Measurements from ENCODE around the gene PSTK.

The PSTK gene

DNA sequence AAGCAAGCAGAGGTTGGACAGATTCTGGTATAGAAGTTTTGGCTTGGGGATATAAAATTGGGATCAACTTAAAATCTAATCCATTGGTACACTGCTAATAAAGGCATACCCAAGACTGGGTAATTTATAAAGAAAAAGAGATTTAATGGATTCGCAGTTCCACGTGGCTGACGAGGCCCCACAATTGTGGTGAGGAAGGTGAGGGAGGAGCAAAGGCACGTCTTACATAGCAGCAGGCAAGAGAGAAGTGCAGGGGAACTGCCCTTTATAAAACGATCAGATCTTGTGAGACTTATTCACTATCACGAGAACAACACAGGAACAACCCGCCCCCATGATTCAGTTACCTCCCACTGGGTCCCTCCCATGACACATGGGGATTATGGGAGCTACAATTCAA is 38.3 kb downstream of the PSTK start:
- in situ Hi-C loops (cut with MboI; ENCODE audit: low sequenced_read_pairs): no loop called here

DNA sequence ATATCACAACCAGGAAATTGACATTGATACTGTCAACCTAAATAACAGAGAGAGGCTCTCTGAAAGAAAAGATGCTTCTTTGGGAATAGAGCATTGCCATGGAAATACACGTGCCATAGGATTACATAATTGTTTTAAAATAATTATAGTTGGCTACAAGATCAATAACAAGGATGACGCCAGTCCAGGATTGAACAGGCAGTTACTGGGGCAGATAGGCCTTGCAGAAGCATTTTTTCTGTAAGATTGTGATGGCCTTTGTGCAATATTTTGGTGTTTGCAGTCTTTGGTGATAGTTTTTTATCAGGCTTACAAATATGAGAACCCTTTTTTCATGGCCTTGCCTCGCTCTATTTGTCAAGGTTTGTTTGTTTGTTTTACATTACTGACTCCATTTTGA is 39.1 kb downstream of the PSTK start:
- in situ Hi-C loops (cut with MboI; ENCODE audit: low sequenced_read_pairs): no loop called here

DNA sequence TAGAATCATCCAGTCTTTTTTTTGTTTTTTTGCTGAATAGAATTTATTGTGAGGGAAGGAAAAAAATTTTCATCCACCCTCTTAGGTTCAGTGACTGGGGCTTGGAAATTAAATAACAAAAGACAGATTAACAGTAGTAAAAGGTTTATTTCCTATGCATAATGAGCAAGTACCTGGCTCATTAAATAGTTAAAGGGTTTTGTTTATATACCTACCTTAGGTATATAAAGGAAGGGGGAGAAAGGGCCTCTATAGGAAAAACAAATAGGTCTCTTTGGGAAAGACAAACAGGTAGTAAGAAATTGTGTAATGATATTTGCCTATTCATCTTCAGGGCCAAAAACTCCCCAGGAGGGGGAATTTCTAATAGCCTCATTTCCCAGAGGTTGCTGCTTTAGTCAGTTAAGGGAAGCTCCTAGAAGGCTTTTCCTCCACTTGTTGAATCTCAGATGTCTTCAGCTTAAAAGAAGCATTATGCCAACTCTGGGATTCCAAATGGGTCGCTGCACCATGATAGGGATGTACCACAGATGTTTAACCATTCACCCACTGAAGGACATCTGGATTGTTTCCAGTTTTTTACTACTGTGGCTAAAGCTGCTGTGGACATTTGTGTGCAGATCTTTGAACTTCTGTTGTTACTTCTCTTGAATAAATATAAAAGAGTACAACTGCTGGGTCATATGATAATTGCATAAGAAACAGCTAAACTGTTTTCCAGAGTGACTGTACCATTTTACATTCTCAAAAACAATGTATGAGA is 39.9 kb downstream of the PSTK start:
- in situ Hi-C loops (cut with MboI; ENCODE audit: low sequenced_read_pairs): no loop called here

DNA sequence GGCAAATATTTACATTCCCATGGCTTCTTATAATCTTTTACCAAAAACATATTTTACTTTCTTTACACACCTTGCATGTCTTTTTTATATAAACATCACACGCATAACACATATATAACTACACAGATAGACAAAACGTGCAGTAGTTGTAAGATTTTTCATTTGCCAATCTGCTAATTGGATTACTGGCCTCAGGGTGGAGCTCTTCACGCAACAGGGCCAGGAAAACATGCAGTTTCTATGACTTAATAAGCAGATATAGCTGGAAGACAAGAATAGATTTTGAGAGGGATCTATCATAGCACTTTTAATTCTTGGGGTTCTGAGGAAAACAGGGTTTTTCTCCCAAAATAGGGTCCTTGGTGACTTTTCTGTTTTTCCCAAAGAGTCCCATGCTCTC is 41.3 kb downstream of the PSTK start:
- in situ Hi-C loops (cut with MboI; ENCODE audit: low sequenced_read_pairs): no loop called here

DNA sequence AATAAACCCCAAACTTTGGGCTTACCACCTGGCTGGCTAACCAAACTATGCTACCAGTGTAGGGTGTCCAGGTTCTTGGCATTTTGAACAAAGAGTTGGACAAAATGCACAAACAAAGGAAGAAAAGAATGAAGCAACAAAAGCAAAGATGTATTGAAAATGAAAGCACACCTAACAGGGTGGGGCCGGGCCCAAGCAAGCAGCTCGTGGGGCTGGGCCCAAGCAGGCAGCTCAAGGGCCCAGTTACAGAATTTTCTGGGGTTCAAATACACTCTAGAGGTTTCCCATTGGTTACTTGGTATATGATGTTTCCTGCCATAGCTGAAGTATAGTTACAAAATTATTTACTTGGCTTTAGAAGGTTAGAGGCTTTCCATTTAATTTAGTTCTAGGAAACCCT is 44.3 kb downstream of the PSTK start:
- in situ Hi-C loops (cut with MboI; ENCODE audit: low sequenced_read_pairs): no loop called here

DNA sequence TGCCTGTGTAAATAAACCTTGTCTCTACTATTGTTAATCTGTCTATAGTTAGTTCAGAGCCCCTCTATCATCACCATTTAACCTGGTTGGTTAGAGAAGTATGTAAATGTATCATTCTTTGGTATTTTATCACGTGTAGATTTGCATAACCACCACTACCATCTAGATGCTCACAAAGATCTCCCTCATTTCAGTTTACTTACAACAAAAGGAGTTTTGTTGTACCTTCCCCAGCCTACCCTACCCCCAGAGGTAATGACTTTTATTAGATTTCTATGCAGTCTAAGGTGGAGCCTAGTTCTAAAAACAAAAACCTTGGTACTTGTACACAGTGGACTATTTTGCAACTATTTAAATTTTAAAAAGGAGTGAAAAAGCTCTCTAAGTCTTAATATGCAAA is 46.1 kb downstream of the PSTK start:
- in situ Hi-C loops (cut with MboI; ENCODE audit: low sequenced_read_pairs): no loop called here

DNA sequence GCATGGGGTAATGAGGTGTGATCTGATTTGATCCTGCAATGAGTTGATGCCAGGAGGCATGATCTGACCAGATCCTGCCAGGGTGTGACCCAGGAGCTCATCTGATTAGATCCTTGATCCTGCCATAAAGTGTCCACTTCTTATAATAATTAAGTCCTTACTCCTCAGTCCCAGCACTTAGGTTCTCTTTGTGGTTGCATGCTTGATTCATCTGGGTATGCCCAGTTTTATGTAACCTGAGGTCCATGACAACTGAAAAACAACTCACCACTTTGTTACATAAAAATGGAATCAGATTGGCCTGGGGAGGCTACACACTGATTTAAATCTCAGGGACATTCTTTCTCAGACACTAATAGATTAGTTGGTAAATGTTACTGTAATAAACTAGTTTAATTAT is 47.7 kb downstream of the PSTK start:
- in situ Hi-C loops (cut with MboI; ENCODE audit: low sequenced_read_pairs): no loop called here

DNA sequence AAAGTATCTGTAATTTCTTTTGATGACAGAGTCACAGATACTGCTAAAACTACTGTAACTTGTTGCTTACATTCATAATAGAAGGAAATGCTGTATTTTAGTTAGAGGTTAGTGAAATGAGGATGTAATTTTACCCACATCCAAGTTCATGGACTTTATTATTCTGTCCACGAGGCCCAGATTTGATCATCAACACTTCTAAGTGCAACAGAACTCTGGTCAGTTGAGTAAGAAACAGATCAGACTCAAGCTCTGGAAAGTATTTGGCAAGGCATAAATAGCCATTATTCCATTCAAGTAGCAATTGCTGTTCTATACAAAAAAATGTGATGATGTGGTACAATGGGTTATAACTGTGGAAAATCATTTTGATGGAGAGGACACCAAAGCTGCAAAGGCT is 50.9 kb downstream of the PSTK start:
- in situ Hi-C loops (cut with MboI; ENCODE audit: low sequenced_read_pairs): no loop called here

DNA sequence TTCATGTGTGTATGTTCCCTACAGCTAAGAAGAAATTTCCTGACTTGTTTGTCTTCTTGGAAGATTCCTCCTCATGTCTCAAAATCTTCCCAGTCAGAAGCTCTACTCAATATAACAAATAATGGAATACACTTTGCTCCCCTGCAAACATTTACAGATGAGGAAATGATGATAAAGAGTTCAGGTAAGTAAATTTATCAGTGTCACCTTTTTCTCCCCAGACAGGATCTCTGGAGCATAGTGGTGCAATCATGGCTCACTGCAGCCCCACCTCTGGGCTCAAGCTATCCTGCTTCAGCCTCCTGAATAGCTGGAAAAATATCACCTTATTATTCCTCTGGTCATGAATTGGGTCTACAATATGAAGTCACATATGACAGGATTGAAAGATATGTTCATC is 54.1 kb downstream of the PSTK start:
- in situ Hi-C loops (cut with MboI; ENCODE audit: low sequenced_read_pairs): no loop called here

DNA sequence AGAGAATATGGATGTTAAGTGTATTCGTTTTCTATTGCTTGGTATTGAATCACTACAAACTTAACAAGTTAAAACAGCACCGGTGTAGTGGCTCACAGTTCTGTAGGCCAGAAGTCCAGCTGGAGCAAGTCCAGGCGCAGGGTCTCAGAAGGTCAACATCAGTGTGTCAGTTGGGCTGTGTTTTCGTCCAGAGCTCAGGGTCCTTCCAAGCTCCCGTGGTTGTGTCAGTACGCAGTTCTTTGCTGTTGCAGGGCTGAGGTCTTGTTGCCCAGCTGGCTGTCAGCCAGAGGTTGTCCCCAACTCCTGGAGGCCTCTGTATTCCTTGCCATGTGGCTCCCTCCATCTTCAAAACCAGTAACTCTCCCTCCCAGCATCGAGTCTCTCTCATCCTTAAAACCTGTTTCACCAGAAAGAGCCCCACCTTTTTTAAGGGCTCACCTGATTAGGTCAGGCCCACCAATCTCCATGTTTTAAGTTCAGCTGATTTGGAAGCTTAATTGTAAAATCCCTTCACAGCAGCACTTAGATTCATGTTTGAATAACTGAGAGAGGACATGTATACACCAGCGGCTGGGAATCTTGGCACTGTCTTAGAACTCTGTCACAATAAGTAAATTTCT is 55.4 kb downstream of the PSTK start:
- in situ Hi-C loops (cut with MboI; ENCODE audit: low sequenced_read_pairs): no loop called here

DNA sequence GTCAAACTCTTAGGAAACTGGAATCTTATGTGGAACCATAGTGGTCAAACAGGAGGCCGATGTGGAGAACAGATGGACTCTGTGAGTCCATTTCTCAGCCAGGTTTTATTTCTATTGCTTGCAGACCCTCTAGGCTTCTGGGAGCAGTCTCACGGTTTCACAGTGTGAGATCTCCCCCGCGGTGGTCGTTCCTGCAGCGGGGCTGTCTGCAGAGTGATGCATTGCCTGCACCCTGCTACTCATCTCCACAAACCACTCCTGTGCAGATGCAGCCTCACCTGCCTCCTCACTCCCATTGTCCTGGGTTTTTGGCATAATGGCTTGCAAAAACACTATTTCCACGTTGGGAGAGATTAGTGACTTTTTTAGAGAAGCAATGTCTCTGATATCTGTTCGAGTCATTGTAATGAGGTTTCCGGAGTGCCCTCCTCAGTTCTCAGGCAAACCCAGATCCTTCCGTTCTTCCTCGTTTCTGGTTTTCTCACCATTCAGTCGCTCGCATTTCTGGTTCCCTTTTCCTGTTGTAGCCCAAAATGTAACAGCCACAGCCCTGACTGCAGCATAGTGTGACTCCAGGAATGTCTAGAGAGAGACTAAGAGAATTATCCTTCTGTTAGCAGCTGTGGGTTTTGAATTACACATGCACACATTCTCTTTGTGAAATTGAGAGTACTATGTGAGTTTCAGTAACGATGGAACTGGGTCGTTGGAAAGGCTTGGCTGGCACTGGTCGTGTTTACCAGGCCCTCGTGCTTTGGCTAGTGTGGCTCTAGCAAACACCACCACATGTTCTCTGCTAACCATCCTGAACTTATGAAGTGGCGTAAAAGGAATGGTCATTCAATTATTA is 58.8 kb downstream of the PSTK start:
- in situ Hi-C loops (cut with MboI; ENCODE audit: low sequenced_read_pairs): no loop called here

DNA sequence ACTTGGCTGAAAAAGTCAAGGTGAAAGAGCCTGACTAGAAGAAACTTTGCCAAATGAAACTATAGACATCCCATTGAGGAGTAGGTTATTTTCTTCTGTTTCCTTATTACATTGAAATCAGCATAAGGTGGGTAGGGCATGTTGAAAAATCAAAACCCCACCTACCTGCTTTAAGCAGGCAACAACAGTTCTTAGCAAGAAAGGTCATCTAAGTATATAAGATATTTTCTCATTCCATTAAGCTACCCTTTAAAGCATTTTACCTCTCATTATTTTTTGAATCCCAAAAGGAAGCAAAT is 59.4 kb downstream of the PSTK start:
- in situ Hi-C loops (cut with MboI; ENCODE audit: low sequenced_read_pairs): no loop called here
